GM18870 (cell line): ENCODE data around the gene OR4F17.
"Not testable (repeated sequence)": the region's sequence is repeated elsewhere in the genome, so short reads cannot be mapped to it uniquely, and the experiment has no call there.

Source experiments
- ATAC-seq: cut with Tn5 transposase; IDR thresholded peaks from one replicate; pipeline ENCODE4 v1.9.1; 2021; ENCODE audit warnings: moderate library complexity; ENCODE audit not compliant: unreplicated experiment

The OR4F17 gene

GRCh38 chr19:106804-107203 is at the start of gene OR4F17:
TSS of gene OR4F17 (plus strand) at chr19:107104. CDS start at chr19:110679, 3,575 bp downstream.
- ATAC-seq, result not testable (repeated sequence)

GRCh38 chr19:70793-71192 is 36.1 kb upstream of the OR4F17 start:
- ATAC-seq, result not testable (repeated sequence)

- ATAC-seq, result not testable (repeated sequence)
These were observed 24.0 kb upstream of the OR4F17 start for GRCh38 chr19:82864-83263.

- ATAC-seq, result not testable (repeated sequence)
These were observed 23.3 kb upstream of the OR4F17 start for GRCh38 chr19:83626-84025.

- ATAC-seq, result not testable (repeated sequence)
These were observed 16.2 kb upstream of the OR4F17 start for GRCh38 chr19:90678-91077.

GRCh38 chr19:94794-95193 is 12.1 kb upstream of the OR4F17 start:
- not testable (repeated sequence) for ATAC-seq

- ATAC-seq, result not testable (repeated sequence)
These were observed 9.3 kb upstream of the OR4F17 start for GRCh38 chr19:97647-98046.

- ATAC-seq, result not testable (repeated sequence)
These were observed 13.7 kb downstream of the OR4F17 start for GRCh38 chr19:120443-121140.
